Hematopoietic multipotent progenitor cell treated with erythropoietin and hydrocortisone succinate and interleukin-3 and kit ligand, for 4 days (in vitro differentiated cells): ENCODE results near the gene ASCL4.
"Not testable (repeated sequence)": the region's sequence is repeated elsewhere in the genome, so short reads cannot be mapped to it uniquely, and the experiment has no call there.

Source experiments
- DNase-seq: peaks from one replicate; pipeline ENCODE4 v3.0.0-alpha.2; 2015

Gene ASCL4

GRCh38 chr12:107774349-107775029 is at the start of gene ASCL4:
ASCL4 (plus strand) TSS chr12:107774704; CDS start chr12:107775219, 515 bp downstream.
- no peak for DNase-seq

GRCh38 chr12:107727327-107727726 is 47.2 kb upstream of the ASCL4 start:
- not testable (repeated sequence) for DNase-seq

GRCh38 chr12:107727742-107728141 is 46.8 kb upstream of the ASCL4 start:
- DNase-seq, result not testable (repeated sequence)

GRCh38 chr12:107730618-107731341 is 43.7 kb upstream of the ASCL4 start:
- DNase-seq, result no peak

- no peak for DNase-seq
These were observed 43.1 kb upstream of the ASCL4 start for GRCh38 chr12:107731366-107731765.

GRCh38 chr12:107732365-107732764 is 42.1 kb upstream of the ASCL4 start:
- DNase-seq, result peak; percentile 49

- DNase-seq, result no peak
These were observed 40.4 kb upstream of the ASCL4 start for GRCh38 chr12:107734139-107734538.

GRCh38 chr12:107735763-107736162 is 38.7 kb upstream of the ASCL4 start:
- no peak for DNase-seq

- DNase-seq, result peak; percentile 80
These were observed 37.6 kb upstream of the ASCL4 start for GRCh38 chr12:107736914-107737313.

GRCh38 chr12:107748472-107748871 is 26.0 kb upstream of the ASCL4 start:
- no peak for DNase-seq

- no peak for DNase-seq
These were observed 25.4 kb upstream of the ASCL4 start for GRCh38 chr12:107749083-107749482.

- peak; percentile 63 for DNase-seq
These were observed 15.1 kb upstream of the ASCL4 start for GRCh38 chr12:107759410-107759809.

GRCh38 chr12:107760207-107760808 is 14.2 kb upstream of the ASCL4 start:
- DNase-seq, result peak; percentile 54

GRCh38 chr12:107760809-107761501 is 13.5 kb upstream of the ASCL4 start, which contains the start of gene PRDM4:
PRDM4 (minus strand) TSS chr12:107761137; CDS start chr12:107760515, 622 bp downstream.
- DNase-seq, result peak; percentile 97

GRCh38 chr12:107761502-107761904 is 13.0 kb upstream of the ASCL4 start:
- DNase-seq, result peak; percentile 26

- DNase-seq, result no peak
These were observed 11.6 kb upstream of the ASCL4 start for GRCh38 chr12:107762874-107763273.

GRCh38 chr12:107764626-107765025 is 9.9 kb upstream of the ASCL4 start:
- no peak for DNase-seq

GRCh38 chr12:107765316-107765715 is 9.2 kb upstream of the ASCL4 start:
- no peak for DNase-seq

GRCh38 chr12:107767466-107767865 is 7.0 kb upstream of the ASCL4 start:
- DNase-seq, result no peak

GRCh38 chr12:107775093-107775721 is 703 bp downstream of the ASCL4 start:
- peak; percentile 37 for DNase-seq

GRCh38 chr12:107776171-107776570 is 1.7 kb downstream of the ASCL4 start:
- no peak for DNase-seq

GRCh38 chr12:107778383-107779025 is 4.0 kb downstream of the ASCL4 start:
- DNase-seq, result no peak
